ENCODE data around the gene ZC3H11A.
A peak's percentile ranks its signal among the peaks of the same experiment; 100 is the strongest.
"Not testable (repeated sequence)": the region's sequence is repeated elsewhere in the genome, so short reads cannot be mapped to it uniquely, and the experiment has no call there.

The ZC3H11A gene

GRCh38 chr1:203795441-203796235 lies at the start of gene ZC3H11A, which contains the start of gene ZBED6:
TSS of gene ZC3H11A (plus strand) at chr1:203795623. CDS start at chr1:203817071, 21,448 bp downstream.
TSS of gene ZBED6 (plus strand) at chr1:203795623. CDS start at chr1:203797523, 1,900 bp downstream.
- DNase-seq, result peak; percentile 95
- in situ Hi-C loops (cut with MboI; ENCODE audit: low pct_unique_long_range_greater_than_20kb, low sequenced_read_pairs), result no loop called here

DNA sequence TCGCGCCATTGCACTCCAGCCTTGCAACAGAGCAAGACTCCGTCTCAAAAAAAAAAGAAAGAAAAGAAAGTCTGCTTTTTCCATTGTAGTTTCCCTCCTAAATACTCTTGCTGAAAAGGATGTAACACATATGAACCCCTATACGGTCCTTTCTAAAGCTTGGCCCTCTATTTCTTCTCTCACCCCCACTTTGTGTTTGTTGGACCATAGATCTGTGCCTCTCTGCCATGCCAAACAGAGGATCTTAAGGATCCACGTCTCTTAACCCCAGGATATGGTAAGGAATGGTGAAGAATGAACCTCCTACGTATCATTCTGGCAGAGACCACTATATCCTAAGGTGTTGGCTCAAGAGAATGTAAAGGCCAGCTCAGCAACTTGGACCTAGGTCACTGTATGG lies 49.1 kb upstream of the ZC3H11A start:
- in situ Hi-C loops (cut with MboI; ENCODE audit: low pct_unique_long_range_greater_than_20kb, low sequenced_read_pairs), result no loop called here

DNA sequence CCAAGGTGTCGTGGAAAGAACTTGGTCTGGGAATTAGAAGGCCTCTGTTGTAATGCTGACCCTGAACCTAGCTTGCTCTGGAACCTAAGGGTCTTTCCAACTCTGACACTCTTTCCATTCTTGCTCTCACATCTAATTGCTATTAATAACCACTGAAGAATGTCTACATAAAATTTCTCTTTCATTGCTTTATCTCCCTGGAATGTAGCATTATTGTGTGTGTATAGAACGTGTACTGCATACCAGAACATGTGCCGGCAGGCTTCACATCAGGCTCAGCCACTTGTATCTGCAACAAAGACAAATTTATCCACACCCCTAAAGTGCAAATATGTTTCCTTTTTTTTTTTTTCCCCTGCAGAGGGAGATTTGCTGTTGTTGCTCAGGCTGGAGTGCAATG lies 44.4 kb upstream of the ZC3H11A start:
- in situ Hi-C loops (cut with MboI; ENCODE audit: low pct_unique_long_range_greater_than_20kb, low sequenced_read_pairs), result no loop called here
- no peak for DNase-seq

More for the DNA sequence above, 49.1 kb upstream of the ZC3H11A start:
- no peak for DNase-seq

DNA sequence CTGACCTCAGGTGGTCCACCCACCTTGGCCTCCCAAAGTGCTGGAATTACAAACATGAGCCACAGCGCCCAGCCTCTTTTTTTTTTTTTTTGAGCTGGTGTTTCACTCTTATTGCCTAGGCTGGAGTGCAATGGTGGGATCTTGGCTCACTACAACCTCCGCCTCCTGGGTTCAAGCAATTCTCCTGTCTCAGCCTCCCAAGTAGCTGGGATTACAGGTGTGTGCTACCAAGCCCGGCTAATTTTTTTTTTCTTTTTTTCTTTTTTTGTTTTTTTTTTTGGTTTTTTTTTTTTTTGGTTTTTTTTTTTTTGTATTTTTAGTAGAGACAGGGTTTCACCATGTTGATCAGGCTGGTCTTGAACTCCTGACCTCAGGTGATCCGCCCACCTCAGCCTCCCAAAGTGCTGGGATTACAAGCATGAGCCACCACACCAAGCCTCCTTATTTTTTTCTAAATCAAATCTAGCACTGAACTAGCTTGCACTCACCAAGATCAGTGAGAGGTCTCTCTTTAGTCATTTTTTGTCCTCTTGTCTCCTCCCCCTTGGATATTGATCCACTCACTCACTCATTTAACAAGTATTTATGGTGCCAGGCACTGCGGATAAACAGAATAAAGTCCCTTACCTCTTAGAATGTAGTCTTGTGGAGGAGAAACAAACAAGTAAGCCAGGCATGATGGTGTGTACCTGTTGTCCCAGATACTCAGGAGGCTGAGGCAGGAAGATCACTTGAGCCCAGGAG lies 43.6 kb upstream of the ZC3H11A start:
- in situ Hi-C loops (cut with MboI; ENCODE audit: low pct_unique_long_range_greater_than_20kb, low sequenced_read_pairs); DNase-seq: not testable (repeated sequence)

DNA sequence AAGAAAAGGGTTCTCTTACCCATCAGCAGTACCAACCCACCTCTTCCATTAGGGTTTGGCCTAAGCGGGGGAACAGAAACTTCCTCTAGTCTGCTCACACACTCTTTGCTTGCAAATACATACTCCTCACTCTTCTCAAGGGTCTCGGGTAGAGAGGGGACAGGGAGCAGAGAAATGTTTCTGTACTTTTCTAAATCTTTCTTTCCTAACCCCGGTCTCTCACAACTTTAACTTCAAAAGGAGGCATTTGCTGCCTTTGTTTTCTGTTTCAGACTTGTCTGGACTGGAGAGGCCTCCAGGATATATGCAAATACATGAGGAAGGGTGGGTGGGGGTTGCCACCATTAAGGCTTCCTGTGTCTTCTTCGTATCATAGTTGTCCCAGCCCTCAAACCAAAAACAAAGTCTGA lies 41.0 kb upstream of the ZC3H11A start:
- in situ Hi-C loops (cut with MboI; ENCODE audit: low pct_unique_long_range_greater_than_20kb, low sequenced_read_pairs), result no loop called here

GRCh38 chr1:203756036-203756435 lies 39.4 kb upstream of the ZC3H11A start:
- in situ Hi-C loops (cut with MboI; ENCODE audit: low pct_unique_long_range_greater_than_20kb, low sequenced_read_pairs), result no loop called here
- DNase-seq, result no peak

More for the DNA sequence above, 41.0 kb upstream of the ZC3H11A start:
- no peak for DNase-seq

GRCh38 chr1:203758749-203759148 lies 36.7 kb upstream of the ZC3H11A start:
- in situ Hi-C loops (cut with MboI; ENCODE audit: low pct_unique_long_range_greater_than_20kb, low sequenced_read_pairs); DNase-seq: not testable (repeated sequence)

- in situ Hi-C loops (cut with MboI; ENCODE audit: low pct_unique_long_range_greater_than_20kb, low sequenced_read_pairs), result no loop called here
- DNase-seq, result no peak
Observed at GRCh38 chr1:203760506-203760905, 34.9 kb upstream of the ZC3H11A start.

DNA sequence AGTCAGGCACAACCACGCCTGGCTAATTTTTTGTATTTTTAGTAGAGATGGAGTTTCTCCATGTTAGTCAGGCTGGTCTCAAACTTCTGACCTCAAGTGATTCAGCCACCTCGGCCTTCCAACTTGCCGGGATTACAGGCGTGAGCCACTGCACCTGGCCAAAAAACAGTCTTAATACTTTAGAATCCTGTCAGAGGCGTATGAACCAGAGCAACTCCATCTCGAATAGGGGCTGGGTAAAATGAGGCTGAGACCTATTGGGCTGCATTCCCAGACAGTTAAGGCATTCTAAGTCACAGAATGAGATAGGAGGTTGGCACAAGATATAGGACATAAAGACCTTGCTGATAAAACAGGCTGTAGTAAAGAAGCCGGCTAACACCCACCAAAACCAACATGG lies 33.5 kb upstream of the ZC3H11A start:
- DNase-seq; in situ Hi-C loops (cut with MboI; ENCODE audit: low pct_unique_long_range_greater_than_20kb, low sequenced_read_pairs): not testable (repeated sequence)

GRCh38 chr1:203763505-203763904 lies 31.9 kb upstream of the ZC3H11A start:
- DNase-seq, result no peak
- in situ Hi-C loops (cut with MboI; ENCODE audit: low pct_unique_long_range_greater_than_20kb, low sequenced_read_pairs), result no loop called here

DNA sequence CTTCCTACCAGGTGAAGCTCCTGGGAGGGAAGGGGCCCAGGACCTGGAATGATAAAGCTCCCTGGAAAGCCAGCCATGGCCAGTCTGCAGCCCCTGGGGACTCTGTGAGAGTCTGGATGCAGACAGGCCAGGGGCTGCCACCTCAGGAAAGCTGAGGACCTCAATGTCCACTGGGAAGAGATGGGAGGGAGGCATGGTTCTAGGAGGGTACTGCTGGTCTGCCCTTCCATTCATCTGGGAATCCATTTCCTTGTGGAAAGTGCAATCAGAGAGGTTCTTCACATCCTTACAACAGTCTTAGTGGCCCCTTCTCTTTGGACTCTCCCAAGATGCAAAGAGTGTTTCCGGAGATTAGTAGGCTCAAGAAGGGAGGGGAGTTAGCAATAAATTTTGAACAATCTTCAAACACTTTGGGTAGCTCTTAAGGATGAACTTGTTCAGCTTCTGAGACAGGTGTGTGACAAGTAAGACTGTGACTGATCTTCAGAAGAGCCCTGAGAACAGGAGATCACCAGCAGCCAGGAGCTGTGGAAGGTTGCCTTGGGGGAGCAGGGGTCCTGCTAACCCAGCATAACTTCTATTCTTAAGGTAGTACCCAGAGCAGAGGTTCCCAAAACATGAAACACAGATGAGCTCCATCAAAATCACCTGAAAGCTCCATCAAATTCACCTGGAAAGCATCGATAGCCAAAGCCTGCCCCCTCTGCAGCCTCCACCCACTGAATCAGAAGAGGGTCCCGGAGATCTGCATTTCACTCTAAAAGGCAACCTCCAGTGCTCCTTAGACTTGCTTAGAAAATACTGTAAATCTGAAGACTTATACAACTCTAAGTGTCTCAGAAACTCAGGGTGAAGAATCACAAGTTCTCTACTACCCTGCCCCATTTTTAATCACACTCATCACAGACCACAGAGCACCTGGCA lies 31.1 kb upstream of the ZC3H11A start:
- no peak for DNase-seq
- in situ Hi-C loops (cut with MboI; ENCODE audit: low pct_unique_long_range_greater_than_20kb, low sequenced_read_pairs), result no loop called here

DNA sequence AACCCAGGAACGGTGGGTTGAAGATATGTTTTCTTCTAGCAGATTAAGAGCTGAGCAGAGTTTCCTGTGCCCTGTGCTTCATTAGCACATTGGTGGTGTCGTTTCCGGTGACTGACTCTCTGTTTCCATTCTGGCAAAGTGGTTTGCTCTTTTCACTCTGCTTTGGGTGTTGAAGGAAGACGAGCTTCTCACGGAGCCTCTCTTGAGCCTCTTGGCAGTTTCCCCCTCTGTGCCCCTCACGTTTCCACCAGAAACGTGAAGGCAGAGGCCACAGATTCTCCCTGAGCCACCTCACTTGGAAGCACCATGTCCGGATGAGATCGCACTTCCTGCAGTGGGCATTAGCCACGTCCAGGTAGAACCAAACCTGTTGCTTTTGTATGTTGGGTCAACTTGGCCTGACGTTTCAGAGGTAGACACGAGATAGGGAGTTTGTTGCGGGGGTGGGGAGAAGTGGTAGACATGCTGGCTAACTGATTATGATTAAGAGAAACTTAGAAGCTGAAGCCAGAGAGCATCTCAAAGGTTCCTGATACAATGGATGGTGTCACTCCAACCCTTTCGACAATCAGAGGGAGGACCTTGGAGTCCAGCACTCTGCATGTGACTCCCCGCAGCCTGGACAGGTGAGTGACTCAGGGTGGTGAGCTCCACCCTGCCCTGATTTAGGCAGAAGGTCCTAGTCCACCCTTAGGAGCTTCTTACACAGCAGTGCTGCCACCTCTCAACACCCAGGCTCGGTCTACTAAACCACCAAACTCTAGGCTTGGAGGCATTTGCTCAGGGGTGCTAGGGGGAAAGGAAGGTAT lies 30.2 kb upstream of the ZC3H11A start, which contains the start of gene LAX1:
Gene LAX1, plus strand, starts transcription at position 155 of the 809 bp plus-strand sequence. Its CDS starts 383 bp downstream, at position 538.
- in situ Hi-C loops (cut with MboI; ENCODE audit: low pct_unique_long_range_greater_than_20kb, low sequenced_read_pairs), result no loop called here
- peak; percentile 81 for DNase-seq

DNA sequence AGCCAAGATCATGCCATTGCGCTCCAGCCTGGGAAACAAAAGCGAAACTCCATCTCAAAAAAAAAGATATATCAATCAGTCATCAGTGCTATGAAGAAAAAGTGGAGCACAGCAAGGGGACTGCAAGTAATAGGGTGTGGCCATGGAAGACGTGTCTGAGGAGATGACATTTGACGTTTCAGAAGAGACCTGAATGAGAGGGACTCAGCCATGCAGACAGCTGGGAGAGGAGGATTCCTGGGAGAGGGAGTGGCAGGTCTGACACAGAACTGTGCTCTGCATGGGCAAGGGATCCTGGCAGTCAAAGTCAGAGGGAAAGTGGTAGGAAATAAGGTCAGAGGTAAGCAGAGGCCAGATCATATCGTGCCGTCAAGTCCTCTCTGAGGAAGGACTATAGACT lies 27.2 kb upstream of the ZC3H11A start:
- in situ Hi-C loops (cut with MboI; ENCODE audit: low pct_unique_long_range_greater_than_20kb, low sequenced_read_pairs), result no loop called here
- no peak for DNase-seq

DNA sequence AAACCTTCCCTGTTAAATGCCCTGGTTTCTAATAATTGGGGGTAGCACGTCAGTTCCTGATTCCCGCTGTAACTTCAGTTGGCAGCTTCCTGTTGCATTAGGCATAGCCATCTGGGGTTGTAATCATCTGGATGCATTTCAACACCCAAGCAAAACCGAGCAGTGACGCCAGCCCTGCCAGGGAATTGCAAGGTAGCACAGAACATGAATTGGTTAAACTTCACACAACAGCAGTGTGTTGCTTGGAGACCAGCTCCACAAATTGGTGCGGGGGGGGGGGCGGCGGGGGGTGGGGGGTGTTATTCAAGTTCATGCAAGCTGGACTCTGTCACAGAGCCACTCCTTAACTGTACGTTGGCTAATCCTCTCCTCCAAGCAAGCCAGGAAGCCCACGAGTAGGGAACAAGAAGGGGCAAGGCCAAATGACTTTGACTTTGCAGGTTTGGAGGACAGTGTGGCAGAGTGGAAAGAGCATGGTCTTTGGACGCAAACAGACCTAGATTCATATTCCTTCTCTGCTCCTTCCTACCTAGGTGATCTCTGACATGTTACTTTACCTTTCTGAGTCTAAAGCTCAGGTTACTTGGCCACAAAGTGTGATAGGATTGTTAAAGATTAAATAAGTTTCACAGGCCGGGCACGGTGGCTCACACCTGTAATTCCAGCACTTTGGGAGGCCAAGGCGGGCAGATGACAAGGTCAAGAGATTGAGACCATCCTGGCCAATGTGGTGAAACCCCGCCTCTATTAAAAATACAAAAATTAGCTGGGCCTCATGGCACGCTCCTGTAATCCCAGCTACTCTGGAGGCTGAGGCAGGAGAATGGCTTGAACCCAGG lies 25.7 kb upstream of the ZC3H11A start:
- in situ Hi-C loops (cut with MboI; ENCODE audit: low pct_unique_long_range_greater_than_20kb, low sequenced_read_pairs), result no loop called here

DNA sequence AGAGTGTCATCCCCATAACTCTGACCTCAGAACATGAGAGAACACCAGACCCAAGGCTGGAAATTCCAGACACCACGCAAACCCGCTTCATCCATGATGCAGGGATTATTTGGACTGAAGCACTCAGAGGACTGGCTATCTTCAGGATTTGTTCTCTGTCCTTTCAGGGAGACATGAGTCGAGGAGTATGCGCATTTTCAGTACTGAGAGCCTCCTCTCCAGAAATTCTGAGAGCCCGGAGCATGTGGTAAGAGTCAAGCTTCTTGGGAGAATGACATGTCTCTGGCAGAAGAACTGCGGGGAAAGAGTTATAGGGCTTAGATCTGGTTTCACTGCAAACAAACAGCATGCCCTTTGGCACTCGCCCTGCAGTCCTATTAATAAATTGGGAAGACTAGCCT lies 23.5 kb upstream of the ZC3H11A start:
- in situ Hi-C loops (cut with MboI; ENCODE audit: low pct_unique_long_range_greater_than_20kb, low sequenced_read_pairs), result no loop called here
- no peak for DNase-seq

More for the DNA sequence above, 25.7 kb upstream of the ZC3H11A start:
- DNase-seq, result peak; percentile 81

DNA sequence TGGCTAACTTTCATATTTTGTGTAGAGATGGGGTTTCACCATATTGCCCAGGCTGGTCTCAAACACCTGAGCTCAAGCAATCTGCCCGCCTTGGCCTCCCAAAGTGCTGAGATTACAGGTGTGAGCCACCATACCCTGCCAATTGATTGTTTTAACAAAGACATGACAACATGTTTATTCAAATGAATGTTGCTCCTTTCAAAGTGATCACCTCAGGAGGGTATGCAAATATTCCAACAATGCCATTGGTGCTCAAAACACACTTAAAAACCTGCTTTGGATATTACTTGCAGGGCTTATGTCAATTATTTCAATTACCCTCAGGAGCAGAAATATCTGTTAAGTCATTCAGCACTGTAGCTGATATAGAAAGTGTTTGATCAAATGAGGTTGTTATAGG lies 22.6 kb upstream of the ZC3H11A start:
- in situ Hi-C loops (cut with MboI; ENCODE audit: low pct_unique_long_range_greater_than_20kb, low sequenced_read_pairs), result no loop called here
- DNase-seq, result no peak

GRCh38 chr1:203776636-203777035 lies 18.8 kb upstream of the ZC3H11A start:
- DNase-seq, result no peak
- in situ Hi-C loops (cut with MboI; ENCODE audit: low pct_unique_long_range_greater_than_20kb, low sequenced_read_pairs), result no loop called here
